GM12874 (cell line): ENCODE measurements around the gene BCKDK.

ENCODE experiments used
- CTCF ChIP-seq: IDR thresholded peaks from 2 replicates; pipeline ENCODE4 v1.5.1; 2011; ENCODE audit warnings: low read depth, mild to moderate bottlenecking, control low read depth, low read length, moderate library complexity; ENCODE audit not compliant: insufficient read depth

The BCKDK gene

GRCh38 chr16:31138621-31139578 lies 30.7 kb downstream of the BCKDK start:
- no peak for TF ChIP-seq CTCF

- TF ChIP-seq CTCF: no peak
Observed at GRCh38 chr16:31141489-31142108, 33.4 kb downstream of the BCKDK start.

- TF ChIP-seq CTCF: peak; percentile 96
Observed at GRCh38 chr16:31142109-31143010, 34.2 kb downstream of the BCKDK start.

GRCh38 chr16:31143011-31143693 lies 35.0 kb downstream of the BCKDK start:
- no peak for TF ChIP-seq CTCF

GRCh38 chr16:31143694-31144148 lies 35.5 kb downstream of the BCKDK start:
- TF ChIP-seq CTCF: no peak

GRCh38 chr16:31145398-31145990 lies 37.3 kb downstream of the BCKDK start:
- no peak for TF ChIP-seq CTCF
